Stomach (tissue), 9 donors: ENCODE results near the gene DCTN5. TPM values are rescaled to one million over a fixed set of nuclear protein-coding genes. Genes with fewer than 3 reads are reported as not detected.

Experiments
- DNase-seq, 2 donors: peaks; one replicate each; pipeline versions ENCODE4 v3.0.0 to v3.0.0-alpha.2; 2013 to 2019
- H3K27ac ChIP-seq, 5 donors: fragments of 200-600 bp in 4 of 5; sonication (generic) in 4 of 5; one replicate each; pipeline ENCODE4 v1.5.1; 2013 to 2019; ENCODE audit warnings: mild to moderate bottlenecking in 1 of 5, moderate library complexity in 1 of 5
- H3K27me3 ChIP-seq, 3 donors: fragments of 200-600 bp; sonication (generic); one replicate each; pipeline ENCODE4 v1.5.1; 2017 to 2019; ENCODE audit warnings: mixed run types in 1 of 3
- H3K36me3 ChIP-seq, 4 donors: fragments of 200-600 bp; sonication (generic); 1 replicate in 3 of 4; 2 replicates in 1 of 4; pipeline ENCODE4 v1.5.1; 2016 to 2019
- H3K4me1 ChIP-seq, 4 donors: fragments of 200-600 bp; sonication (generic); one replicate each; pipeline ENCODE4 v1.5.1; 2016 to 2019
- H3K4me3 ChIP-seq, 4 donors: fragments of 200-600 bp; sonication (generic) in 3 of 4; one replicate each; pipeline ENCODE4 v1.5.1; 2016 to 2019; ENCODE audit warnings: mild to moderate bottlenecking in 1 of 4
- H3K9me3 ChIP-seq, 4 donors: fragments of 200-600 bp; sonication (generic); one replicate each; pipeline ENCODE4 v1.5.1; 2016 to 2019
- CTCF ChIP-seq, 7 experiments: fragments of 450-650 bp in 4 of 7; fragments of 200-600 bp in 3 of 7; sonication (generic) in 3 of 7; IDR thresholded peaks; one replicate each; pipeline ENCODE4 v1.5.1; 2016 to 2019; ENCODE audit warnings: antibody characterized with exemption in 7 of 7, control low read depth in 2 of 7, mild to moderate bottlenecking in 1 of 7
- EP300 ChIP-seq: sonication (generic); formaldehyde crosslinking; IDR thresholded peaks from one replicate; pipeline ENCODE4 v1.6.1; 2017; ENCODE audit warnings: antibody characterized with exemption
- POLR2A ChIP-seq, 4 donors: fragments of 450-650 bp; IDR thresholded peaks; one replicate each; pipeline ENCODE4 v1.6.1; 2016; ENCODE audit warnings: antibody characterized with exemption in 4 of 4, control low read depth in 2 of 4, mild to moderate bottlenecking in 1 of 4, moderate library complexity in 1 of 4
- POLR2AphosphoS5 ChIP-seq, 3 donors: sonication (generic); formaldehyde crosslinking; IDR thresholded peaks; one replicate each; pipeline ENCODE4 v1.6.1; 2016; ENCODE audit warnings: antibody characterized with exemption in 3 of 3
- WGBS, 5 donors: extraction: QIAGEN DNeasy Blood & Tissue Kit in 3 of 5; methylation state at CpG; one replicate each; pipeline versions ENCODE4 v1.1.5 to v1.1.7; 2013 to 2018; 5-methylcytosine and 5-hydroxymethylcytosine counted together
- intact Hi-C: fragments of 100-400 bp; cut with DNase I; formaldehyde crosslinking; loops from one replicate; pipeline ENCODE4 v1.15.1; 2023; ENCODE audit warnings: low total_unique reads
- polyA plus RNA-seq, 3 donors: library from polyadenylated mRNA; stranded (reverse); fragments of 200-250 nt; gene quantifications; one replicate each; pipeline ENCODE4 v1.2.3, GENCODE V29; 2013
- total RNA-seq, 5 donors: library from RNA; depleted of rRNA; stranded (reverse); fragments of >200 nt; gene quantifications; one replicate each; pipeline versions ENCODE4 v1.1.0 to v1.2.3, GENCODE V29; 2014 to 2016
- donor health status: healthy with polysubstance abuse.
- donor health status: Bipolar disorder and iron deficiency.
- donor health status: healthy.

DCTN5 gene
- total and polyA plus RNA-seq, 8 donors: 3.5 to 47.4 (median 12.6) TPM

GRCh38 chr16:23640615-23640930 lies 693 bp upstream of the DCTN5 start:
- H3K27ac ChIP-seq: peak overlapping the region in 4 of 5 donors; percentile 82 to 88 (median 87)
- 0 to 2% (median 2%) methylated on average over 8 of the region's 8 CpGs for WGBS, 5 donors
- intact Hi-C loops: no loop called here
- H3K4me3 ChIP-seq: peak overlapping the region; percentile 63 to 98 (median 90)
- H3K36me3 ChIP-seq: peaks cover 4 to 55% (median 51%) of the 10 kb centered on the region in 4 donors
- DNase-seq: no peak
- H3K27me3 ChIP-seq: no peaks in the 10 kb centered on the region
- TF ChIP-seq CTCF (IDR thresholded peaks at IDR 0.05): no peak
- TF ChIP-seq POLR2AphosphoS5 (IDR thresholded peaks at IDR 0.05): no peak
- TF ChIP-seq EP300: no peak
- no peak for TF ChIP-seq POLR2A (IDR thresholded peaks at IDR 0.05)
- no peaks in the 10 kb centered on the region for H3K9me3 ChIP-seq
- peaks cover 19 to 37% (median 29%) of the 10 kb centered on the region in 4 donors for H3K4me1 ChIP-seq

- peak overlapping the region in 3 of 5 donors; percentile 82 to 88 (median 86) for H3K27ac ChIP-seq
- H3K9me3 ChIP-seq: no peaks in the 10 kb centered on the region
- 68 to 73% (median 70%) methylated on average over 14 of the region's 14 CpGs for WGBS, 5 donors
- H3K4me1 ChIP-seq: peaks cover 19 to 39% (median 29%) of the 10 kb centered on the region in 4 donors
- intact Hi-C loops: no loop called here
- peaks cover 4 to 55% (median 48%) of the 10 kb centered on the region in 4 donors for H3K36me3 ChIP-seq
- no peaks in the 10 kb centered on the region for H3K27me3 ChIP-seq
- no peak for DNase-seq
- H3K4me3 ChIP-seq: peak overlapping the region; percentile 63 to 98 (median 90)
- no peak for TF ChIP-seq EP300
- no peak for TF ChIP-seq POLR2A (IDR thresholded peaks at IDR 0.05)
- TF ChIP-seq CTCF (IDR thresholded peaks at IDR 0.05): no peak
- no peak for TF ChIP-seq POLR2AphosphoS5 (IDR thresholded peaks at IDR 0.05)
These were observed 1.0 kb downstream of the DCTN5 start for GRCh38 chr16:23642246-23642774.

GRCh38 chr16:23650674-23651416 lies 9.6 kb downstream of the DCTN5 start:
- 80 to 86% (median 85%) methylated on average over 4 of the region's 4 CpGs for WGBS, 5 donors
- H3K4me3 ChIP-seq: no peak overlapping the region
- no peaks in the 10 kb centered on the region for H3K27me3 ChIP-seq
- no peak overlapping the region for H3K27ac ChIP-seq
- intact Hi-C loops: no loop called here
- TF ChIP-seq POLR2AphosphoS5 (IDR thresholded peaks at IDR 0.05) (no peak), EP300 (no peak), POLR2A (IDR thresholded peaks at IDR 0.05) (no peak), CTCF (IDR thresholded peaks at IDR 0.05) (no peak)
- H3K9me3 ChIP-seq: no peaks in the 10 kb centered on the region
- DNase-seq: no peak
- H3K36me3 ChIP-seq: peaks cover 0 to 90% (median 80%) of the 10 kb centered on the region in 4 donors
- peaks cover 0 to 7% (median 0%) of the 10 kb centered on the region in 4 donors for H3K4me1 ChIP-seq

GRCh38 chr16:23651943-23652468 lies 10.7 kb downstream of the DCTN5 start:
- Histone ChIP-seq H3K4me1 (peaks cover 0 to 7% (median 0%) of the 10 kb centered on the region in 4 donors), H3K27ac (no peak overlapping the region), H3K9me3 (no peaks in the 10 kb centered on the region), H3K36me3 (peaks cover 0 to 91% (median 81%) of the 10 kb centered on the region in 4 donors), H3K4me3 (no peak overlapping the region), H3K27me3 (no peaks in the 10 kb centered on the region)
- intact Hi-C loops: no loop called here
- DNase-seq: no peak
- TF ChIP-seq POLR2A (IDR thresholded peaks at IDR 0.05) (no peak), CTCF (IDR thresholded peaks at IDR 0.05) (no peak), EP300 (no peak), POLR2AphosphoS5 (IDR thresholded peaks at IDR 0.05) (no peak)
- 87 to 97% (median 94%) methylated on average over 4 of the region's 4 CpGs for WGBS, 5 donors
